Gastroesophageal sphincter (tissue), 4 donors: ENCODE measurements around the gene STYXL2. TPM values are rescaled to one million over a fixed set of nuclear protein-coding genes. Genes with fewer than 3 reads are reported as not detected.

Source experiments
- ATAC-seq: fragments of 150-250 bp; one replicate; pipeline ENCODE4 v1.9.1; 2016; ENCODE audit warnings: mild to moderate bottlenecking, moderate library complexity
- H3K27ac ChIP-seq, 4 donors: fragments of 200-600 bp; sonication (generic) in 3 of 4; 1 replicate in 3 of 4; 2 replicates in 1 of 4; pipeline ENCODE4 v1.5.1; 2016 to 2019
- H3K27me3 ChIP-seq: fragments of 200-600 bp; sonication (generic); one replicate; pipeline ENCODE4 v1.5.1; 2019
- H3K36me3 ChIP-seq, 2 donors: fragments of 200-600 bp; sonication (generic); one replicate each; pipeline ENCODE4 v1.5.1; 2019; ENCODE audit warnings: control low read depth in 1 of 2
- H3K4me1 ChIP-seq, 3 donors: fragments of 200-600 bp; sonication (generic); 1 replicate in 2 of 3; 2 replicates in 1 of 3; pipeline ENCODE4 v1.5.1; 2016 to 2019; ENCODE audit warnings: control low read depth in 2 of 3
- H3K4me3 ChIP-seq, 2 donors: fragments of 200-600 bp; sonication (generic); one replicate each; pipeline ENCODE4 v1.5.1; 2019; ENCODE audit warnings: mild to moderate bottlenecking in 1 of 2, moderate library complexity in 1 of 2
- H3K9me3 ChIP-seq, 3 donors: fragments of 200-600 bp; sonication (generic); one replicate each; pipeline ENCODE4 v1.5.1; 2017 to 2019; ENCODE audit warnings: control low read depth in 2 of 3
- EP300 ChIP-seq: sonication (generic); formaldehyde crosslinking; IDR thresholded peaks from one replicate; pipeline ENCODE4 v1.6.1; 2017; ENCODE audit warnings: antibody characterized with exemption, mild to moderate bottlenecking
- POLR2A ChIP-seq, 2 donors: fragments of 450-650 bp; IDR thresholded peaks; one replicate each; pipeline ENCODE4 v1.6.1; 2017; ENCODE audit warnings: antibody characterized with exemption in 2 of 2, mild to moderate bottlenecking in 2 of 2, moderate library complexity in 1 of 2
- POLR2AphosphoS5 ChIP-seq: sonication (generic); formaldehyde crosslinking; IDR thresholded peaks from one replicate; pipeline ENCODE4 v1.6.1; 2017; ENCODE audit warnings: antibody characterized with exemption
- WGBS, 2 donors: methylation state at CpG; one replicate each; pipeline ENCODE4 v1.1.5; 2018; ENCODE audit warnings: low coverage in 1 of 2; 5-methylcytosine and 5-hydroxymethylcytosine counted together
- total RNA-seq, 4 donors: library from RNA; depleted of rRNA; stranded (reverse); fragments of >200 nt; gene quantifications; one replicate each; pipeline ENCODE4 v1.1.0, GENCODE V29; 2016
- TF ChIP-seq, protein P1 (sequence below), 4 experiments: fragments of 200-600 bp in 2 of 4; fragments of 450-650 bp in 2 of 4; sonication (generic) in 1 of 4; IDR thresholded peaks; one replicate each; pipeline ENCODE4 v1.5.1; 2017 to 2019; ENCODE audit warnings: antibody characterized with exemption in 4 of 4, mild to moderate bottlenecking in 2 of 4, moderate library complexity in 2 of 4

Gene STYXL2
- total RNA-seq, 4 donors from 2014 or later: 0.08 to 0.17 (median 0.16) TPM; not detected in 1

DNA sequence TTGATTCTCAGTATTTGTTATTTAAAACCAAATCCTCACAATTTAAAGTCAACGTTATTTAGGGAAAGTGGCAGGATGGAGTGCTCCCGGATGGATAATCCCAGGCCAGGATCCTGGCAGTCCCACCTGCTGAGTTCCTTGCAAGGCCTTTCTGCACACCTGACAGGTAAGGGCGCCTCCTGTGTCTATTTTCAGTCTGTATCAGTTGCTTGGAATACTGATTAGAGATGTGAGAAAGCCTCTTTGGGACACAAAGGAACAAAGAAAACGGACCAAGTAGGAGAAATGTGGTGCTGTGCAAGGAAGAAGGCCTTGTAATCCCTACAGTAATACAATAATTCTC, 12.2 kb downstream of the STYXL2 start:
- 70 to 81% methylated on average over 3 to 4 of the region's 4 CpGs for WGBS, 2 donors
- no peak for ATAC-seq
- H3K27ac ChIP-seq: no peak overlapping the region
- H3K27me3 ChIP-seq: no peaks in the 10 kb centered on the region
- no peaks in the 10 kb centered on the region for H3K36me3 ChIP-seq
- H3K4me1 ChIP-seq: no peaks in the 10 kb centered on the region
- peaks cover 0 to 12% (median 0%) of the 10 kb centered on the region in 3 donors for H3K9me3 ChIP-seq
- TF ChIP-seq POLR2AphosphoS5 (no peak), POLR2A (IDR thresholded peaks at IDR 0.05) (no peak), EP300 (no peak)
- TF ChIP-seq, protein P1, sequence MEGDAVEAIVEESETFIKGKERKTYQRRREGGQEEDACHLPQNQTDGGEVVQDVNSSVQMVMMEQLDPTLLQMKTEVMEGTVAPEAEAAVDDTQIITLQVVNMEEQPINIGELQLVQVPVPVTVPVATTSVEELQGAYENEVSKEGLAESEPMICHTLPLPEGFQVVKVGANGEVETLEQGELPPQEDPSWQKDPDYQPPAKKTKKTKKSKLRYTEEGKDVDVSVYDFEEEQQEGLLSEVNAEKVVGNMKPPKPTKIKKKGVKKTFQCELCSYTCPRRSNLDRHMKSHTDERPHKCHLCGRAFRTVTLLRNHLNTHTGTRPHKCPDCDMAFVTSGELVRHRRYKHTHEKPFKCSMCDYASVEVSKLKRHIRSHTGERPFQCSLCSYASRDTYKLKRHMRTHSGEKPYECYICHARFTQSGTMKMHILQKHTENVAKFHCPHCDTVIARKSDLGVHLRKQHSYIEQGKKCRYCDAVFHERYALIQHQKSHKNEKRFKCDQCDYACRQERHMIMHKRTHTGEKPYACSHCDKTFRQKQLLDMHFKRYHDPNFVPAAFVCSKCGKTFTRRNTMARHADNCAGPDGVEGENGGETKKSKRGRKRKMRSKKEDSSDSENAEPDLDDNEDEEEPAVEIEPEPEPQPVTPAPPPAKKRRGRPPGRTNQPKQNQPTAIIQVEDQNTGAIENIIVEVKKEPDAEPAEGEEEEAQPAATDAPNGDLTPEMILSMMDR (IDR thresholded peaks at IDR 0.05): no peak
- H3K4me3 ChIP-seq: no peak overlapping the region

DNA sequence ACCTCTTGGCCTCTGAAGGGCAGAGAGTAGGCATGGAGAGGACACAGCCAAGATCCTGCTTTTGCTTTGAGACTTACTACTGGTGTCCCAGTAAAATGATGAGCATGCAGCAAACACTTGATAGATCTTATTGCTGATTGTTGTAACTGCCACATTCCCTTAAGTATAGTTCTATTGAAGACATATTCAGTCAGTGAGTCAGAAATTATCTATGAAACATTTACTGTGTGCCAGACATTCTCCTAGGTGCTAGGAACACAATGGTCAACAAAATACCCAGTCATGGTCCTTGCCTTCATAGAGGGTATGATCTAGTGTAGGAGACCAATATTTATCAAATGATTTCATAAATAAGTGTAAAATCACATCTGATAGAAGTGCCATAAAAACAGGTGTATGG, 13.6 kb downstream of the STYXL2 start:
- peaks cover 0 to 13% (median 0%) of the 10 kb centered on the region in 3 donors for H3K9me3 ChIP-seq
- no peak overlapping the region for H3K4me3 ChIP-seq
- no peak for ATAC-seq
- H3K27ac ChIP-seq: no peak overlapping the region
- H3K27me3 ChIP-seq: no peaks in the 10 kb centered on the region
- H3K36me3 ChIP-seq: no peaks in the 10 kb centered on the region
- H3K4me1 ChIP-seq: no peaks in the 10 kb centered on the region
- TF ChIP-seq POLR2A (IDR thresholded peaks at IDR 0.05): no peak
- no peak for TF ChIP-seq EP300
- TF ChIP-seq POLR2AphosphoS5: no peak
- TF ChIP-seq, protein P1 (IDR thresholded peaks at IDR 0.05): no peak

DNA sequence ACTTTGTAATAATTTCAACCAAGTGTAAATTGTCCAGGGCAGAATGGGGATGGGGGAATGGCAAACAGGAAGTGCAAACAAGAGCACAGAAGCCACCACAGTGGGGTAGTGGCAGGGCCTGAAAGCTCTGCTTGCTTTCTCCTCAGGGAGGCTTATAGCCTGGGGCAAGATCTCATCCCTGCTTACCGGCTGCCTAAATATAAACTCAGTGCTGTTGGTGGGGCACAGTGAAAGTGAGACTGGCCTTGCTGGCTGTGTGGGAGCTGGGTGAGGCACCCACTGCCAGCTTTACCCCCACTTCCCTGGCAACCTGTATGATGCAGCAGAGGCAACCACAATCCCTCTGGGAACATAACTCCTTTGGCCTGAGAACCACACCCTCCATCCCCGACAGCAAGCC, 15.2 kb downstream of the STYXL2 start:
- no peak for ATAC-seq
- H3K27me3 ChIP-seq: peaks cover 6% of the 10 kb centered on the region
- no peaks in the 10 kb centered on the region for H3K4me1 ChIP-seq
- H3K4me3 ChIP-seq: no peak overlapping the region
- TF ChIP-seq, protein P1 (IDR thresholded peaks at IDR 0.05): no peak
- no peaks in the 10 kb centered on the region for H3K36me3 ChIP-seq
- H3K9me3 ChIP-seq: peaks cover 0 to 13% (median 0%) of the 10 kb centered on the region in 3 donors
- no peak overlapping the region for H3K27ac ChIP-seq
- WGBS, 2 donors: 29 to 44% methylated on average over 1 of the region's 2 CpGs

DNA sequence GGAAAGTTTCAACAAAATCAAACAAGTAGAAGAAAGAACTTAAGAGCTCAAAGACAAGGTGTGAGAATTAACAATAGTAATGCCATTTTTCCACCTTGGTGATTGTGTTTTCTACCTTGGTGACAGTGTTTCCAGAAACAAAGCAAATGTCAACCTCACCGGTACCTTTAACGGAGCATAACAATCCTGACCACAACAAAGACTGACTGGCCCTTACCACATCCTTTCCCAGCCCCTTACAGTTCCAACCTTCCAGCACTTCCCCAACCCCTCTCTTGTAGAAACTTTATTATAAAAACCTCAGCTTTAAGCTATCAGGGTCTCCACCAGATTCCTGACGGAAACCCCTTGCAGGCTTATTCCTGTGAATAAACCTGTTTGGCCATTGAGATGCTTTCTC, 16.7 kb downstream of the STYXL2 start:
- ATAC-seq: no peak
- H3K27ac ChIP-seq: no peak overlapping the region
- 80 to 83% methylated on average over 3 of the region's 3 CpGs for WGBS, 2 donors
- H3K27me3 ChIP-seq: peaks cover 10% of the 10 kb centered on the region
- peaks cover 0 to 13% (median 0%) of the 10 kb centered on the region in 3 donors for H3K9me3 ChIP-seq
- H3K4me3 ChIP-seq: no peak overlapping the region
- TF ChIP-seq, protein P1 (IDR thresholded peaks at IDR 0.05): no peak
- no peak for TF ChIP-seq POLR2A (IDR thresholded peaks at IDR 0.05)
- TF ChIP-seq EP300: no peak
- TF ChIP-seq POLR2AphosphoS5: no peak
- no peaks in the 10 kb centered on the region for H3K4me1 ChIP-seq
- no peaks in the 10 kb centered on the region for H3K36me3 ChIP-seq

DNA sequence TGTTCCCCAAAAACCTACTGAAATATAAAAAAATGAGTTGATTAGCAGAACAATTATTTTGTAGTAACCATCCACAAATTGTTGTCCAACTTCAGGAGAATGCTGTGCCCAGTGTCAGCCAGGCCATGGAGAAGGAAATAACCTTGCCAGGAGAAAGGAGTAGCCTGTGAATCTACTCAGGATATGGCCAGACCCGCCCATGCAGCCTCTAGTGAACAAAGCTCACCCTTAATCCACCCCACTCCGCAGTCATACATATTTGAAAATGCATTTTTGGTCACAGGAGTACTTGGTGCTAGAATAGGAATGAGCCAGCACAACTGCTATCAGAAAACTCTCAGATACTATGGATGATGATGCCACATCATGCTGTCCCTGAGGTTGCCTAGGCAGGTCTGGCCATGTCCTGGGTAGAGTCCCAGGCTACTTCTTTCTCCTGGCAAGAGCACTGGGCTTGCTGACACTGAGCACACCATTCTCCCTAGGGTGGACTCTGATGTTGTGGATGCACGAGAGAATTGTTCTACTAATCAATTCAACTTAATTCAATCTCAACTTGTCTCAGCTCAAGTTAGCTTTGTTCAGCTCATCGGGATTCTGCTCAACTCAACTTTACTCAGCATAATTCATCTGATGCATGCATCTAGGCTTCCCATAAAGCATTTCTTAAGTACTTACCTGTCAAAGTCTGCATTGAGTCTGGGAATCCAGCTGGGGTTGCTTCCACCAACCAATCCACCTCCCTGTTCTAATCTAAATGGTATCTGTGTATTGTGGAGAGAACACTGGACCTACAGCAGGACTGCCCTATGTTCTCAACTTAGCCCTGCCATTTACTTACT, 18.2 kb downstream of the STYXL2 start:
- ATAC-seq: no peak
- Histone ChIP-seq H3K4me1 (no peaks in the 10 kb centered on the region), H3K27ac (no peak overlapping the region), H3K36me3 (no peaks in the 10 kb centered on the region), H3K9me3 (peaks cover 0 to 13% (median 0%) of the 10 kb centered on the region in 3 donors), H3K27me3 (peaks cover 12% of the 10 kb centered on the region), H3K4me3 (no peak overlapping the region)
- TF ChIP-seq EP300: no peak
- TF ChIP-seq, protein P1 (IDR thresholded peaks at IDR 0.05): no peak
- no peak for TF ChIP-seq POLR2AphosphoS5
- TF ChIP-seq POLR2A (IDR thresholded peaks at IDR 0.05): no peak
- 63 to 78% methylated on average over 2 to 4 of the region's 4 CpGs for WGBS, 2 donors
